ENCODE data around the gene MGMT. TPM values are rescaled to one million over a fixed set of nuclear protein-coding genes. Genes with fewer than 3 reads are reported as not detected.

Gene MGMT
- total RNA-seq, 1 experiment from 2014 or later: 11.5 TPM

DNA sequence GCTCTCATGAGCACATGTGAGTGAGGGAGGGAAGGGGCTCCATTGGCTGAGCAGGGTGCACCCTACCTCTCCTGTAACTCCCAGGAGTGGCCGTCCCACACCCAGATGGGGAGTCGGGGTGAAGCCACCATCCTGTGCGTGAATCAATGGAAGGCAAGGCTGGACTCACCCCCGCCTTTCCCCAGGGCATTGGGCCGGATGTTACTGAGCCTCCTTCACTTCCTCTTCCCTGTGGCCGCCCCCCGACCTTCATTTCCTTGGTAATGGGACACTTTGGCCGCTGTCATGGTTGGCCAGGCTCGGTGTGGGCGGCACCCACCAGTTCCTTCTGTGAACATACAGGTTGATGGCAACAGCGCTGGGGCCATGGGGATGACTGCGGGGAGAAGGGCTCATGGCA, 209.0 kb downstream of the MGMT start:
- no peak for DNase-seq (ENCODE audit: extremely low read depth, low read depth)

DNA sequence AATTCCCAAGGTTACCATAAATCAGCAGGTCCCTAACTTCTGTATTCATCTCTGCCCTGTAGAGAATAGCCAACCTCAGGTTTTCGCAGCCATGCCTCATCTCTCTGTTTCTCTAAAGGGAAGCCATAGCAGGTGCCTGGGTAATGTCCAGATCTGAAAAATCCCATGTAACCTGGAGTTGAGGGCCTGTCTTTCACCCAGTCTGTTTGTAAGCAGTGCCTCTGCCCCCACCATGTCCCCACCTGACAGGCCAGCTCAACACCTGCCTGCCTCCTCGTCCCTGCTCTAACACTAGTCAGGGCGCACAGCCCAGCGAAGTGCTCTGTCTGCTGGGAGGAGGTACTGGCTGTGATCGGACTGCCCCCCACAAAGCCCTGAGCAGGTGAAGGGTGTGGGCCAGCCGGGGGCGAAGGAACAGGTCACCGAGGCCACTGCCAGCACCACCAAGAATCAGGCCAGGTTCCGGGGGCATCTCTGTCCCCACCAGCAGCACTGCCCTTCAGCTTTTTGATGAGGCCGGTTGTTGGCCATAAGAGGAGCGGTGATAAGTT, 210.4 kb downstream of the MGMT start:
- DNase-seq (ENCODE audit: extremely low read depth, low read depth): no peak

DNA sequence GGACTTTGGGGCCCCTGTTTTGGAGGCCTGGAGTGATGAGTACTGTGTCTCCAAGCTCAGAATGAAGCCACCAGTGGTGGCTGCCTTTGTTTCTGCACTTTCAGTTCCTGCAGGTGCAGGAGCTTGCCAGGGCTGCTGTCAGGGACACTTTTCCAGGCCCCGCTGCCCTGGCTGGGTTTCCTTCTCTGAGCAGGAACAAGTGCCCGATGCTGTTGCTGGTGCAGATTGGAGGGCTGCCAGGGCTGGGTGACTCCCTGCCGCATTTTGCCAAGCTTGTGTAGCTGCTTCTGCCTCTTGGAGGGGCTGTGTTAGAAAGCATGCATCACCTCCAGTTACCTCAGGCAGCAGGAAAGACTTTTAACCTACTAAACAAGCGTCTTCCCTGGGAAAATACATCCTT, 211.1 kb downstream of the MGMT start:
- no peak for DNase-seq (ENCODE audit: extremely low read depth, low read depth)

DNA sequence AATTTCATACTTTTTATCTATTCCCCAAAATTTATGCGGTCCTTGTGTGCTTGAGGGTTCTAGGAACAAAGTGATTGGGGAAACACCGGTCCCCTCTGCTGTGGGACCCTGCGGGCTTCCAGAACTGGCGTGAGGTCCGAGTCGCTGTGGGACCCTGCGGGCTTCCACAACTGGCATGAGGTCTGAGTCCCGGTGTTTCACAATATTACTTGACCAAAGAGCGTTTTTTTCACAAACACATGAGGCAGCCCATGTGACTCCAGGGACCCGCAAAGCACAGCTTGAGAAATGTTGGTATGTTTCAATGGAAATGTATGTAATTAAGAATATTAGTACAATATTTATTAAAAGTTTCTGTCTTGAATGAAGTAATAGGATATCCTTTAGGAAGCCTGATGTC, 212.2 kb downstream of the MGMT start:
- no peak for DNase-seq (ENCODE audit: extremely low read depth, low read depth)

DNA sequence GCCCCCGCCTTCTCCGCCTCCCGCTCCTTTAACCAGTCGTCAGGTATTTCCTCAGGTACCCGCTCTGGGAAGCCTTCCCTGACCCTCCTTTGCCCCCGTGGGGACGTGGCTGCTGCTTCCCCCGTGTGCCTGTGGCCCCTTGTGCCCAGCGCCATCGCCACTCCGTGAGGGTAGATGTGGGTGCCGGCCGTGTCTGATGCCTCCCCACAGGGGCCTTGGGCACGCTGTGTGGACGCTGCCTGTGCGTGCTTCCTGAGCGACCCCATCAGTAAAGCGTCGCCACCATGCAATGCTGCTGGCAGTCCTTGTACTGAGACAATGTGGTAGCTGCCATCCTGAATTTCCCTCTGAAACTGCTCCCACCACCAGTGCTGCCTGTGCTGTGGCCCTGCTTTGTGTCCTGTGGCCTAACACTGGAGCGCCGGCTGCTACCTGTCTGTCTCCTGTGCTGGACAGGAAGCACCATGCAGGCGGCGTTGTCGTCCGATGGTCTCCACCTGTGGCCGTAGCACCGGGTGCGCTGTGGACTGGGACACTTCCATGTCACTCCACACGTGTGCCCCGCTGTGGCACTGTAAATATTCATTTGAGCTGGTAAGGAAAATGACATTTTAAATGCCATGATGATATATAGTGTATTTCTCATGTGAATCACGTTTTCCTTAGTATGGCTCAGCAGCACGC, 213.8 kb downstream of the MGMT start:
- no peak for DNase-seq (ENCODE audit: extremely low read depth, low read depth)

DNA sequence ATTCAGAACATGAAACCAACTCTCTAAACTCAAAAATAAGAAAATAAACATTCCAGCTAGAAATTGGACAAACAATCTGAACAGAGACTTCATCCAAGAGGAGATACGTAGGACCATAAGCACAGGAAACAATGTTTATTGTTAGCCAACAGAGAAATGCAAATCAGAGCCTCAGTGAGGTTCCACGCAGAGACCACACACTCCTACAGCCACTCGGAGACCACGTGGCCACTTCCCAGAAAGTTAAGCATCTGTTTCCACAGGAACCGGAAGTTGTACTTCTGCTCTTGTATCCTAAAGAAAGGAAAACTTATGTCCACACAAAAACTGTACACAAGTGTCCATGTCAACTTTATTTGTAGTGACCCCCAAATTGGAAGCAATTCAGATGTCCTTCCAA, 214.8 kb downstream of the MGMT start:
- no peak for DNase-seq (ENCODE audit: extremely low read depth, low read depth)

DNA sequence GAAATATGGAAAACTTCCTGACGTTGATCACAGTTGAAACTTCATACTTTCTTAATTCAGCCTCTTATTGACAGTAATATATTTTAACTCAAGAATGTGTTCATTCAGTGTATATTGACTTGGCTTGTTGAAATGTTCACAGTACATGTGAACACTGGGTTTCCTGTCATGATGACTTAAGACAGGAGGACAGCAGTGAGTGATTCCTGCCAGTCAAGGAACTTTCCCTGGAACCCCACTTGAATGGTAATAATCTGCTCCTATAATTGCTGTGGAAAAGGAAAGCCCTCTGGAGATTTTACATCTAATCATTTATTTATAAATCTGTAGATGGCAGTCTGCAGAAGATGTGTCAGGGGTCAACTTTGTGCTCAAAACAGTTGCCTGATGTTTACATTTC, 216.5 kb downstream of the MGMT start:
- DNase-seq (ENCODE audit: extremely low read depth, low read depth): no peak

DNA sequence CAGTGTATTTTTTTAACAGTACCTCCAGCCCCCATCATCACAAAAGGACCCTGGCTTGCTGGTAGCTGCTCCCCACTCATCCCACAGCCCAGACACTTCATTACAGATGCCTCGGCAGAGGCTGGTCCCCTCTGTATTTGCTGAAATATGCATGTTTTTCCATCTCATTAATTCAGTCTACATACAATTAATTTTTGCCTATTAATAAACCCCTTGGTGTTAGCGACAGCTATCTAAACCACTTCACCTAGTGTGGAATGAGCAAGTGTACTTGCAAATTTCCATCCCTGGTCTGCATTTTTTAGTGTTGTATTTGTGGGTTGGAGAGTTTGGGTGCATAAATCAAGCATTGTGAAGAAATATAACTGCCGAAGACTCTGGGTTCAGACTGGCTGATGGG, 216.9 kb downstream of the MGMT start:
- DNase-seq (ENCODE audit: extremely low read depth, low read depth): no peak

DNA sequence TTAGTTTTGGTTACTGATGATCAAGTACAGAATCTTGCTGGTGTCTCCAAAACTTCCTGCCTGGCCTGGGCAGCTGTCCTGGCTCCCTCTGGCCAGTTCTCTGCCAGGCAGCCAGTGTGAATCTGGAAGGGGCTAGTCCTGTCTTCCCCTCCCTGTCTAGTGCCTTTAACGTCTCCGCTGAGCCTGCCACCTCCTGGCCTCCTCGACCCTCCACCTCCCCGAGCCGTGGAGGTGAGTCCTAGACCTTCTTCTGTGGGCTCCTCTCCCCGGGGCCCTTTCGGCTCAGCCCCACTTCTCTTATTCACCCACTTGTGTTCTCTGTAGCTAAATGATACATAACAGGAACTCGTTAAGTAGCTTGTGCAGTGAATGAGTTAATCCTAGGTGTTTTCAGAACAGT, 218.2 kb downstream of the MGMT start:
- DNase-seq (ENCODE audit: extremely low read depth, low read depth): no peak

DNA sequence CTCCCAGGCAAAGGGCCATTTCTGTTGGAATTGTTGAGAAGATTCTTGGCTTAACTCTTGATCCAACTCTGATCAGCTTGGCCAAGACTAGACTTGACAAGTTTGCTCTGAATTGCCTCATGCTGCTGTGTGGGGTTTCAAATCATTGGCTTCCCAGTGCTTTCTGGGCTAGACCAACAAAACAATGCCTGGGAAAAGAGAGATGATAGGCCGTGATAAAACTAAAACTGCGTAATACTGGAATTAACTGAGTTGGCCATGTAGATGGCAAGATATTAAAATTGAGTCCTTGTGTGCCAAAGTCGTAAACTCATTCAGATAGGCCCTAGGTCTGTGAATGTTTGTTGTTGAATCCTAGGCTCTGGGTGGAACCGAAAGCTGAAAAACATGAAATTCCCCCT, 222.6 kb downstream of the MGMT start:
- DNase-seq (ENCODE audit: extremely low read depth, low read depth): no peak

DNA sequence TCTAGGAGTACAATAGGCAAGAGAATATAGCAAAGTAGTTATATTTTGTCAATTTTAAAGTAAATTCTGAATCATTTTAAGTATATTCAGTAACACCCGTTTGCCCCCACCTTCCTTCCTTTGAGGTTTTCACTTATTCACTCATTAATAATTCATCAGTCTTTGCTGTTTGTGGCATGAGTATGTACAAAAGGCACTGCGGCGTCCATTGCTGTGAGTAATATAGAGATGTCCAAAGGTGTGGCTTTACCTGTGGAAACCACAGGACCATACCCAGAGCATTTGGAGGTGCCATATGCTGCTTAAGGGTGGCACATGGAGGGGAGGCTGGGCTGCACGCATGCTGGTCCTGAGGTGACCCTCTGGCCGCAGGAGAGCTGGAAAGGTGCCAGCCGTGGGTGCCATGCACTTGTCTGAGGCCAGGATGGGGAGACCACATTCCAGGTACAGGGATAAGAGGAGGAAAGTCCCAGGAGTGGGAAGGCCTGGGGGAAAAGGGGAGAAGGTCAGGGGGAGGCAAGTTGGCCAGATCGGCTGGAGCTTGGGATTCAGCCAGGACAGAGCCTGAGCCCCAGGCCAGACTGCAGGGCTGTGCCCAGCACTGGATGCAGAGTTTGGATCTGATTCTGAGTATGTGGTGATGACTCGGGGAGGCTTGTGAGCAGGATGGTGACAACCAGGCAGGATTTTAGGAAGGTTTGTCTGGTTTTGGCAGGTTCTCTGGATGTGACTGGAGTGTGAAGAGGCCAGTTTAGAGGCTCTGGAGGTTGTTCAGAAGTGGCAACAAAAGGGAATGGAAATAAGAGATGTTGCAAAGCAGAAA, 223.4 kb downstream of the MGMT start:
- DNase-seq (ENCODE audit: extremely low read depth, low read depth): no peak

DNA sequence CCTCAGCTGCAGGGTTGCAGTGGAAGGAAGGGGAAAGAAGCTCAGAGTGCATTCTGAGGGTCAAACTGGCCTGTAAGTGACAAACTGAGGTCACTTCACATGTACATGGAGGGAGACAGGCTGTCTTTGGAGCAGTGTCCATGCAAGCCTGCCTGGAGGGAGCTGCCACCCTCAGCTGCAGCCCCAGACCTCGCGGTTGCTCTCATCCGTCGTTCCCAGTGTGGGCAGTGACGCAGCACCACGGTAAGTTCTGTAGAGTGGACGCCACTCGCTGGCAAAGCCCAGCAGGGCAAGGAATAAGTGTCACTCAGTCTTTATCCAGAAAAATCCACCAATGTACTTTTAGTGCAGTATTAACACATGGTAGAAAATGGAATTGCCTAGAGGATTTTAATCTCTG, 225.7 kb downstream of the MGMT start:
- no peak for DNase-seq (ENCODE audit: extremely low read depth, low read depth)

DNA sequence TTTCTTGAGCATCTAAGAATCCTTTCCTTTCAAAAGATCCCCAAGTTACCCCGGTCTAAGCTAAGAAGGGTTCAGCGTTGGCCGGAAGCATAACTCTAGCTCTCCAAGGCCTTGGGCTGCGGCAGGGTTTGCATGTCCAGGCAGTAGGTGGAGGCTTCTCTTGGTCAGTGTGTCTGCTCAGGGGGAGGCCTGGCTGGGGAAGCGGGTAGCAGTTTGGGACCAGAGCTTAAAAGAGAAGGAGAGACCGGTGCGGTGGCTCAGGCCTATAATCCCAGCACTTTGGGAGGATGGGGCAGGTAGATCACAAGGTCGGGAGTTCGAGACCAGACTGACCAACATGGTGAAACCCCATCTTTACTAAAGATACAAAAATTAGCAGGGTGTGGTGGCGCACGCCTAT, 226.3 kb downstream of the MGMT start:
- DNase-seq (ENCODE audit: extremely low read depth, low read depth): no peak

DNA sequence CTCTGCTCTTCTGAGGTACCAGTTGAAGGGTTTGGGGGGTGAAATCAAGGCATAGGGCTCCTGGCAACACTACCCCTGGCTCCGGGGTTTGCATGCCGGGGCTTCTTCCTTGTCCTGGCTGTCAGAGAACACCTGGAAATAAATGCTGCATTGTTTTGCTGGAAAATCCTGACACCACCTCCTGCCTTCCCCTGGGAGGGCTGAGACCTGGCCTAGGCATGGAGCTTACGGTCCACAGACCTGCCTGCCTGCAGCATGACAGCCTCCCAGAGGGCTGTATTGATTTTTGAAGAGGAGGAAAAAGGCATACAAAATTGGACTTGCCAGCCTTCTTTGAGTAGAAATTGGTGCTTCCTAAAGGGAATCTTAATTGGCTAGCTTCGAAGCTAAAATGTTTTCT, 227.1 kb downstream of the MGMT start:
- no peak for DNase-seq (ENCODE audit: extremely low read depth, low read depth)

DNA sequence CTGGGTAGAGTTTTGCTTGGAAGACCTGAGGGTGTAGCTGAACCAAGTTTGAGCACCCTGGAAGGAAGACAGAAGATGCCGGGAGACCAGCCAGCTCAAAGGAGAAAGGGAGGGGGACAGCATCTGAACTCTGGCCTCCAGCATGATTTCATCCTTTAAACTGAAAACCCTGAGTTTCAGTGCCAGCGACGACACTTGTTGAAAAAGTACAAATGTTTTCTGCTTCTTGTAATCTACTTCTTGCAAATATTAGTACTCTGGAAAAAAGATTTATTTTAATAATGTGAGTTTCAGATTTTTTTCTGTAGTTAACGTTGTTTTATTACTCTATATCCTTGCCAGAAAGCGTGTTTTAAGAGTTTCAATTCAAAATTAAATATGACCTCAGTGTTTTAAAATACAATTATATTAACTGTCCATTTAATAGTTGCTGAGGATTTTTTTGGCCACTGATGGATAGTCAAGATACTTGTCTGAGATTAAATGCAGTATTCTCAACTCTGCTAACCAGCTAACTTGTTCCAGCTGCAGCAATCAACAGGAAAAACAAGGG, 227.7 kb downstream of the MGMT start:
- no peak for DNase-seq (ENCODE audit: extremely low read depth, low read depth)

DNA sequence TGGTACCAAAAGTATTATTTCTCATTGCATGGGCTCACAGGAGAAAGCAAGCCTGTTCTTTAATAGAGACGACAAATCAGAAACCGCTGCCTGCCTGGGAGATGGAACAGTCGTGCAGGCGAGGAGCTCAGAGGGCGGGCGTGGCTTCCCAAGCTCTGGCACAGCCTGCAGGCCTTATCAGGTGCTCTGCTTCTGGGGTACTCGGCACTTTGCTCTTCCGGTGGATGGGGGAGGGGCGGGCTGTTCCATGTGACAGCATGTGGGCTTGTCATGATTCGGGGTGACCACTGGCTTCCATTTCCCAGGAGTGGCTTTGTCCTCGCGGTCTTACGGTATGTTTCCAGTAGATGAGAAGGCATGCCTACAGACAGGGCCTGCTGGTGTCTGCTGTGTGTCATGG, 228.6 kb downstream of the MGMT start:
- DNase-seq (ENCODE audit: extremely low read depth, low read depth): no peak

DNA sequence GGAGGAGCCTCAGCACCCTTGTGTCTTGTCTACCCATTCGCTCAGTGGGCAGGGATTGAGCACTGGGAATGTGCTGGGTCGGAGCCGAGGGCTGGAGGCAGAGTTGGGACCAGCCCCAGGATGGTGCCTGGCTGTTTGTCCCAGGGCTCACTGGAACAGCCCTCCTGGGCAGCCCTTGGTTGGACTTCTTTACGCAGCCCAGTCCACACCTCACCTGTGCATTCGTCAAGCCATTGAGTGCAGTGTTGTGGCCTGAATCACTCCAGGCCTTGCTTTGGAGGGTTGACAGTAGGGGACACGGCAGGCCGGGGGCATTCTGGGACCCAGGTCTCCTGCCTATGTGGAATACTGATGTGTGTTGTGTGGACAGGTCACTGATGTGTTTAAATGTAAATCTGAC, 229.6 kb downstream of the MGMT start:
- DNase-seq (ENCODE audit: extremely low read depth, low read depth): no peak

DNA sequence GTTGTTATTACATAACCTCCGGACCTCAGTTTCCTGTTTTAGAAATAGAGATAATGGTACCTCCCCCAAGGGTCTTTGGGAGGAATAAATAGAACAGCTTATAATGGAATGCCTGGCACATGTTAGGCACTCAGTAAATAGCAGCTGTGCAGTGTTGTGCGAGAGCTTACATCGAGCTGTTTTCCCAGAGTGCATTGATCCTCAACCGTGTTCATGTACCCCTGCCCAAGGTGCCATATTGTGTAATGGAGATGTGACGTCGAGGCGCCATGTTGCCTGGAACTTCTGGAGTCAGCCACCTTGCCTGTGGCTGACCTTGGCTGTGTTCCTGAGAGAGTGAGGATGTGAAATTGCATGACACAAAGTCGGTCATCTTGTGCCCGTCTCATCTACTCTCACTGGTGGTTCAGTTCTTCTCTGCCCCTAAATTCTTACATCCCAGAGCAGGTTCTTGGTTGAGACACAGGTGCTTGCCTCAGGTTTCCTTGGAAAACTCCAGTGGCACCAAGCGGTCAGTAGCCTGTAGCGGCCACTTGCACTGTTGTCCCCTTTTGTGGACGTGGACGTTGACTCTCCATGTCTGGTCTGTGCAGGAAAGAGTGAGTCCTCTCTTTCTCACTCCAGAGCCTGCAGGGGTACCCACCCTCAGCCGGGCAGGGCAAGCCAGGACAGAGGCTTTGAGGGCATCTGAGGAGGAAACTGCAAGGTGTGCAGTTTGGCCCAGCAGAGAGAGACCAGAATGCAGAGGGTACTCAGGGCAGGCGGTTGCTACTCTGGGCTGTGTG, 230.6 kb downstream of the MGMT start:
- no peak for DNase-seq (ENCODE audit: extremely low read depth, low read depth)

DNA sequence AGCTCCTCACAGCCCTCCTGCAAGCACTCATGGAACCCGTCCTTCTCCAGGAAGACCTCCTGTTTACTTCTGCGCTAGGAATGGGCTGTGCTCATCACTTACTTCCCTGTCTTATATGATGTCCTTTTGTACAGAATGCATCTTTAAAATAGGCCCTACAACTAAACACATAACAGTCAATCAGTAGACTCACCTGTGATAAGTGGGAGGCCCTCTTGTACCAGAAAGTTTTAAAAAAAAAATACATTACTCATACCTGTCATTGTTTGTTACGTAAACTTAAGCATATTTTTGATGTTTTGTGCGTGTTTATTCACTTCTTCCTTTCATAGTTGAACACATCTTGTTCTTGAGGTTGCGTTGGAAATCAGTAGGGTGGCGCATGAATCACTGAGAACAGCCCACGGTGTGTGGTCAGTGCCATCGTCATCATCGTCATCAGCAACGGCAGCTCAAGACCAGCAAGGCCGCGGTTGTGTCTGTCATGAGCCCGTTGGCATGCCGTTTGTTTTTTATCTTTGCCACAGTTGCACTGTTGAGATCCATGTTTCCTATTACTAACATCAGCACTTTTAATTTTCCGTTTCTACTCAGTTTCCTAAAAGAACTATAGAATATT, 232.8 kb downstream of the MGMT start:
- no peak for DNase-seq (ENCODE audit: extremely low read depth, low read depth)

DNA sequence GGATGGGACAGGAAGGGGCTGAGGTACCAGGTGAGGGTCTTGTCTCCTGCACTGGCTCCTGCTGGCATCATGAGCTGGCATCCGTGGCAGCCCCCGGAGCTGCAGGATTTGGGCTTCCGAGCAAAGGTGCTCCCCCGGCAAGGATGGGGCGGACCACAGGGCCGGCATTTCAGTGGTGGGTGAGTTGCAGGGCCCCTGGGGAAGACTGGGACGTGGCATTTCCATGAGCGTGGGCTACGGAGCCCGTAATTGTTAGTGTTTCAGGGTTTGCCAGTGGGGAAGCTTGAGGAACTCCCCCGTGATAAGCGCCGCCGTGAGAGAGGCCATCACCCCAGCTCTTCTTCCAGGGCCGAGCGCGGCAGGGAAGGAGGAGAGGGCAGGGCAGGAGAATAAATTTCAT, 235.6 kb downstream of the MGMT start:
- DNase-seq (ENCODE audit: extremely low read depth, low read depth): no peak

All from NCI-H460 (cell line).